ENCODE measurements around the gene MAP4K4. TPM values are rescaled to one million over a fixed set of nuclear protein-coding genes. Genes with fewer than 3 reads are reported as not detected.

The MAP4K4 gene
- total RNA-seq, 1 experiment from 2014 or later, result 133 TPM

GRCh38 chr2:101833890-101834523 is 136.5 kb downstream of the MAP4K4 start:
- no peak for DNase-seq
- Histone ChIP-seq H3K4me3 (ENCODE audit: low read length) (no peak overlapping the region), H3K9me2 (replicated peaks; ENCODE audit: low read length) (no peaks in the 10 kb centered on the region), H3F3A (ENCODE audit: low read length, unreplicated experiment) (peaks cover 4% of the 10 kb centered on the region), H3K9ac (ENCODE audit: low read length) (no peak overlapping the region), H3K9me3 (ENCODE audit: low read length) (no peaks in the 10 kb centered on the region), H3K27me3 (ENCODE audit: low read length) (no peaks in the 10 kb centered on the region), H4K20me1 (ENCODE audit: low read length) (no peaks in the 10 kb centered on the region), H3K27ac (ENCODE audit: low read length) (no peak overlapping the region), H3K4me1 (ENCODE audit: insufficient read depth, low read length) (peaks cover 20% of the 10 kb centered on the region), H3K36me3 (ENCODE audit: low read depth, low read length) (peaks cover 55% of the 10 kb centered on the region), H2AFZ (ENCODE audit: low read length) (no peak overlapping the region), H3K4me2 (ENCODE audit: low read length) (no peak overlapping the region), H3K79me2 (ENCODE audit: low read length) (peaks cover 17% of the 10 kb centered on the region; the same call in 1 of the 2 replicates)
- CTCF ChIA-PET, result no interaction called here
- no TSS peak for BruUV-seq (replicated peaks)
- POLR2A ChIA-PET (ENCODE audit: unreplicated experiment), result no interaction called here
- intact Hi-C loops (cut with micrococcal nuclease), result loop anchor here (5.0 kb wide), 2 partner anchors 77 to 492 kb away; no protein-coding TSS in a partner anchor
- ATAC-seq, result no peak
- TF ChIP-seq CTCF (conservative IDR thresholded peaks at IDR 0.05; ENCODE audit: low read depth, low read length) (no peak), EZH2phosphoT487 (IDR thresholded peaks at IDR 0.05; ENCODE audit: borderline replicate concordance, low read length) (no peak)

- peaks cover 4% of the 10 kb centered on the region; the same call in 1 of the 2 replicates for H3K79me2 ChIP-seq (ENCODE audit: low read length)
Measured at GRCh38 chr2:101837354-101837753, 139.8 kb downstream of the MAP4K4 start.

More at GRCh38 chr2:101837354-101837753, 139.8 kb downstream of the MAP4K4 start:
- Histone ChIP-seq H2AFZ (ENCODE audit: low read length) (no peak overlapping the region), H3K4me3 (ENCODE audit: low read length) (no peak overlapping the region), H3K27me3 (ENCODE audit: low read length) (no peaks in the 10 kb centered on the region), H4K20me1 (ENCODE audit: low read length) (0 out of 2 replicates have a peak, but pooled peaks cover 4% of the 10 kb centered on the region), H3K4me2 (ENCODE audit: low read length) (no peak overlapping the region), H3K27ac (ENCODE audit: low read length) (no peak overlapping the region), H3K9me3 (ENCODE audit: low read length) (no peaks in the 10 kb centered on the region), H3K9ac (ENCODE audit: low read length) (no peak overlapping the region), H3F3A (ENCODE audit: low read length, unreplicated experiment) (peaks cover 3% of the 10 kb centered on the region), H3K36me3 (ENCODE audit: low read depth, low read length) (peaks cover 61% of the 10 kb centered on the region), H3K4me1 (ENCODE audit: insufficient read depth, low read length) (peaks cover 11% of the 10 kb centered on the region; the same call in 1 of the 2 replicates), H3K9me2 (replicated peaks; ENCODE audit: low read length) (no peaks in the 10 kb centered on the region)
- no peak for ATAC-seq
- no TSS peak for BruUV-seq (replicated peaks)
- CTCF ChIA-PET, result no interaction called here
- no peak for DNase-seq
- TF ChIP-seq CTCF (conservative IDR thresholded peaks at IDR 0.05; ENCODE audit: low read depth, low read length) (no peak), EZH2 (IDR thresholded peaks at IDR 0.05; ENCODE audit: low read length, unreplicated experiment) (no peak), EZH2phosphoT487 (IDR thresholded peaks at IDR 0.05; ENCODE audit: borderline replicate concordance, low read length) (no peak)
- intact Hi-C loops (cut with micrococcal nuclease), result no loop called here
- POLR2A ChIA-PET (ENCODE audit: unreplicated experiment), result no interaction called here

Data from PC-3 (cell line).